ENCODE measurements around the gene PDE11A.

Gene PDE11A

DNA sequence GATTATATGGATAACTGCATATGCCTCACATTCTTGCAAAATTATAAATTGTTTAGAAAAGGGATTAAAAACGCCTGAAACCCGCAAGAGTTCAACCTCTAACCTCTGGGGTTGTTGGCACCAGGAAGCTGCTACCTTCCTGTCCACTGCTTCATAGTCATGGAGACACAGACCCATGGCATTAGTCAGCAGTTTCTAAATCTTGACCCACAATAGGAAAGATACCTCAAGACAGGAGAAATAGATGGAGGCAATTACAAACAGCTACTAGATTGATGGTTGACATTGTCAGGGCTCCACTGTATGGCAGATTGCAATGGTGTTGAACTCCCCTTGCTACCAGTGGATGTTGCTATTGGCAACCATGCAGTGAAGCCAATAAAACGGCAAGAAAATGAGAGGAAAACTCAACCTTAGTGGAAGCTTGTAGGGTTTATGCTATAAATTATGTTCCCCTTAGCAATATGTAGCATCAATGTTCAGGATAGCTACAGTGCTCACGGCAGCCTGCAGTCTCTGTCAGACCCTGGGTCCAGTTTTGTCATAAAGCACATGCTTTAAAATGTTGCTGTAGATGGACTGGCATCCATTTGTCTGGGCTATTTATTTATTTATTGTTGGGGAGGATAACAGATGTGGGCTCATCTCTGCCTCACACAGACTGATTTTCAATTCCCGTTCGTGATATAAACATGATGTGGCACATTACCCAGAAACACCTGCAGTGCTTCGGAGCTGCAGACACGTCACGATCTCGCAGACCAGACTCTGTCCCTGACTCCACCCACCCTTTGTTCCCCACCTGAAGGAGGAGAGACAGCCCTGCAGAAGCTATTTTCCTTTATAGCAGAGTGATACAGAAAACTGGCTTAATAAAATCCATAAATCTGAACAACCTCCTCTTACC, 446.6 kb downstream of the PDE11A start:
- H3K9me3 ChIP-seq (ENCODE audit: low read length) = no peaks in the 10 kb centered on the region
- no peak overlapping the region for H3K4me3 ChIP-seq (ENCODE audit: low read depth in 1 of 2, low read length in 2 of 2)
- no peak overlapping the region for H3K27ac ChIP-seq (ENCODE audit: low read depth, low read length)
- H3K27me3 ChIP-seq (ENCODE audit: control insufficient read depth in 1 of 2, insufficient read depth in 2 of 2, low read length in 2 of 2) = no peaks in the 10 kb centered on the region
- no peak overlapping the region for H3K9ac ChIP-seq (ENCODE audit: low read length)
- no peaks in the 10 kb centered on the region for H3K4me1 ChIP-seq (ENCODE audit: insufficient read depth, low read length)
- H3K36me3 ChIP-seq (ENCODE audit: insufficient read depth, low read length) = no peaks in the 10 kb centered on the region

GRCh38 chr2:177622521-177622920, 450.1 kb downstream of the PDE11A start:
- Histone ChIP-seq H3K27ac (ENCODE audit: low read depth, low read length) (no peak overlapping the region), H3K36me3 (ENCODE audit: insufficient read depth, low read length) (no peaks in the 10 kb centered on the region), H3K9ac (ENCODE audit: low read length) (no peak overlapping the region)

GRCh38 chr2:177619986-177620385, 452.6 kb downstream of the PDE11A start:
- no peaks in the 10 kb centered on the region for H3K27me3 ChIP-seq (ENCODE audit: control insufficient read depth in 1 of 2, insufficient read depth in 2 of 2, low read length in 2 of 2)
- no peak overlapping the region for H3K27ac ChIP-seq (ENCODE audit: low read depth, low read length)
- no peaks in the 10 kb centered on the region for H3K36me3 ChIP-seq (ENCODE audit: insufficient read depth, low read length)
- peaks cover 12% of the 10 kb centered on the region for H3K4me1 ChIP-seq (ENCODE audit: insufficient read depth, low read length)
- H3K4me3 ChIP-seq (ENCODE audit: low read depth in 1 of 2, low read length in 2 of 2) = no peak overlapping the region
- no peak overlapping the region for H3K9ac ChIP-seq (ENCODE audit: low read length)
- H3K9me3 ChIP-seq (ENCODE audit: low read length) = no peaks in the 10 kb centered on the region

More at GRCh38 chr2:177622521-177622920, 450.1 kb downstream of the PDE11A start:
- Histone ChIP-seq H3K9me3 (ENCODE audit: low read length) (no peaks in the 10 kb centered on the region), H3K4me1 (ENCODE audit: insufficient read depth, low read length) (peaks cover 7% of the 10 kb centered on the region), H3K4me3 (ENCODE audit: low read depth in 1 of 2, low read length in 2 of 2) (no peak overlapping the region), H3K27me3 (ENCODE audit: control insufficient read depth in 1 of 2, insufficient read depth in 2 of 2, low read length in 2 of 2) (no peaks in the 10 kb centered on the region)

DNA sequence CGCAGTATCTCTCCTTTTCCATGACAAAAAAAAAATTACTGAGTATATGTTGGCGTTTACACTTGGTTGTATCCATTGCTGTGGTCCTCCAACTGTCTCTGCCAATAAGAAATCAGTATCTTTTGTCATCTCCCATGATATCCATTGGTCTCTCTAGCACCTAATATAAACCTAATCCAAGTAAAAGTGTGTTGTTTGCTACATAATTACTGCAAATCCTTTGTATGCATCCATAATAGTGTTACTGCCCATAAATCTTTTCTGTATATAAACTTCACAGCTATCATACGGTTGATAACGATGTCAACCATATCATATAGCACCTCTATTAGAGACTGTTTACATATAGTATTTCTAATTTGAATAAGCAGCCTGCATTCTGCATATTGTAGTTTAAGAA, 453.1 kb downstream of the PDE11A start:
- Histone ChIP-seq H3K4me3 (ENCODE audit: low read depth in 1 of 2, low read length in 2 of 2) (peak overlapping the region in 1 of 2 donors; percentile 87), H3K27me3 (ENCODE audit: control insufficient read depth in 1 of 2, insufficient read depth in 2 of 2, low read length in 2 of 2) (no peaks in the 10 kb centered on the region), H3K9me3 (ENCODE audit: low read length) (no peaks in the 10 kb centered on the region), H3K27ac (ENCODE audit: low read depth, low read length) (no peak overlapping the region), H3K4me1 (ENCODE audit: insufficient read depth, low read length) (peaks cover 12% of the 10 kb centered on the region), H3K9ac (ENCODE audit: low read length) (peak overlapping the region; percentile 32), H3K36me3 (ENCODE audit: insufficient read depth, low read length) (no peaks in the 10 kb centered on the region)

DNA sequence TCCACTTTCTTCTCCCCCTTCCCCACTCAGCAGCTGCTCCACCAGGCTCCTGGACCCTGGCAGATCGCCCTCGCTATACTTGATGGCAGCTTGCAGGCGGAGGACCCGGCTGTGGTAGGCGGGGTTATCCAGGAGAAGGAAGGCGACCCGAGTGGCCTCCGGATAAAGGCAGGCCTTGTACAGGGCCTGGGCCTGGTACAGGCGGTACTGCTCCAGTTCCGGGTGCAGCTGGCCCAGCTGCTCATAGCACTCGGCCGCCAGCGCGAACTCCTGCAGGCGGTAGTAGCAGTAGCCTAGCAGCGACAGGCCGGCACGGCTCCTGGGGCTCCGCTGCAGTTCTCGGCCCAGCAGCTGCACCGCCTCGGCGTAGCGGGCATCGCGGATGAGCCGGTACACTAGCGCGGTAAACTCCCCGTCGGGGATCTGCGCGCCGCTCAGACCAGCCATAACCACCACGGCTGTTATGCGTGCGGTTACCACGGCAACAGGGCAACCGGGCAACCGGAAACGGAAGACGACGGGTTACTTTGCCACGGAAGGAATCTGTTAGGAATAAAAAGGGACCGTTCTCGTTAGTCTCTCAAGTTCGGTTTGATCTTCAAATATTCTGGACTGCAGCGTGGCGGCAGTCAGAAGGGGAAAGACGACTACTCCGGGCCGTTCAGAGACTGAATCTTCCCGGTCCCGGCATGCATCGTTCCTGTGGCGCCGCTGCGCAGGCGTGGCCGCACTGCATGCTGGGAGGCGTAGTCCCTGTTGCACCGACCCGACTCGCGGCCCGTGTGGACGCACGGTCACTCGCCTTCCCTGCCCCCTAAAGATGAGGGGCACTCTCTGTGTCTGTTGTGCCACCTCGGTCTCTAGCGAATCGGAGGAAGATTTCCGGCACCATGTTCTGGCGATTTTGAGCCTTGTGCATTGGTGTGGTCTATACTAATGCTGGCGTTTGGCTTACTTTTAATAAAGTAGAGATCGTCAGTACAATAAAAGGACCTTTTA, 454.0 kb downstream of the PDE11A start:
- H3K27ac ChIP-seq (ENCODE audit: low read depth, low read length) = peak overlapping the region; percentile 99
- H3K4me1 ChIP-seq (ENCODE audit: insufficient read depth, low read length) = peaks cover 12% of the 10 kb centered on the region
- H3K27me3 ChIP-seq (ENCODE audit: control insufficient read depth in 1 of 2, insufficient read depth in 2 of 2, low read length in 2 of 2) = no peaks in the 10 kb centered on the region
- H3K9me3 ChIP-seq (ENCODE audit: low read length) = no peaks in the 10 kb centered on the region
- H3K4me3 ChIP-seq (ENCODE audit: low read depth in 1 of 2, low read length in 2 of 2) = peak overlapping the region; percentile 87
- H3K36me3 ChIP-seq (ENCODE audit: insufficient read depth, low read length) = no peaks in the 10 kb centered on the region
- peak overlapping the region; percentile 32 for H3K9ac ChIP-seq (ENCODE audit: low read length)

- Histone ChIP-seq H3K4me3 (ENCODE audit: low read depth in 1 of 2, low read length in 2 of 2) (peak overlapping the region; percentile 87), H3K27ac (ENCODE audit: low read depth, low read length) (no peak overlapping the region), H3K9me3 (ENCODE audit: low read length) (no peaks in the 10 kb centered on the region), H3K27me3 (ENCODE audit: control insufficient read depth in 1 of 2, insufficient read depth in 2 of 2, low read length in 2 of 2) (no peaks in the 10 kb centered on the region), H3K9ac (ENCODE audit: low read length) (no peak overlapping the region), H3K36me3 (ENCODE audit: insufficient read depth, low read length) (no peaks in the 10 kb centered on the region), H3K4me1 (ENCODE audit: insufficient read depth, low read length) (peaks cover 12% of the 10 kb centered on the region)
These were observed 454.7 kb downstream of the PDE11A start for GRCh38 chr2:177617849-177618248.

GRCh38 chr2:177616731-177617130, 455.8 kb downstream of the PDE11A start:
- Histone ChIP-seq H3K9me3 (ENCODE audit: low read length) (no peaks in the 10 kb centered on the region), H3K4me1 (ENCODE audit: insufficient read depth, low read length) (peaks cover 12% of the 10 kb centered on the region), H3K27me3 (ENCODE audit: control insufficient read depth in 1 of 2, insufficient read depth in 2 of 2, low read length in 2 of 2) (no peaks in the 10 kb centered on the region), H3K9ac (ENCODE audit: low read length) (no peak overlapping the region), H3K4me3 (ENCODE audit: low read depth in 1 of 2, low read length in 2 of 2) (no peak overlapping the region), H3K27ac (ENCODE audit: low read depth, low read length) (no peak overlapping the region), H3K36me3 (ENCODE audit: insufficient read depth, low read length) (no peaks in the 10 kb centered on the region)

DNA sequence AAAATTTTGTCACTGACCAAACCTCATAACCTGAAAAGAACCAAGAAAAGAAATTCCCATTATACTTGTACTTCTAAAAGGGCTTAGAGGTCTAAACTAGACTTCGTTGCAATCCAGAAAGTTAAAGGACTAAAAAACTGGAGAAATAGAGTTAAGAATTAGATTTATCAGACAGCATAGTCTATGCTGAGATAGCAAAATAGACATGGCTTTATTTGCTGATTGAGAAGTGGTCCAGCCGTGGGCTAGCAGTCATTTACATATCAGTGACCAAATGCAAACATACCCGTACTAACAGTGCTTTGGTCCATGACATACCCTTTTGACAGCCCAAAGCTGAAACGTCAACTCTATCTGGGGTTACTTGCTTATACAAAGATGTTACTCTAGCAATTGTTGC, 456.5 kb downstream of the PDE11A start:
- H3K4me1 ChIP-seq (ENCODE audit: insufficient read depth, low read length) = peaks cover 12% of the 10 kb centered on the region
- no peaks in the 10 kb centered on the region for H3K36me3 ChIP-seq (ENCODE audit: insufficient read depth, low read length)
- no peaks in the 10 kb centered on the region for H3K27me3 ChIP-seq (ENCODE audit: control insufficient read depth in 1 of 2, insufficient read depth in 2 of 2, low read length in 2 of 2)
- no peak overlapping the region for H3K27ac ChIP-seq (ENCODE audit: low read depth, low read length)
- H3K4me3 ChIP-seq (ENCODE audit: low read depth in 1 of 2, low read length in 2 of 2) = no peak overlapping the region
- H3K9ac ChIP-seq (ENCODE audit: low read length) = no peak overlapping the region
- no peaks in the 10 kb centered on the region for H3K9me3 ChIP-seq (ENCODE audit: low read length)

GRCh38 chr2:177612659-177613058, 459.9 kb downstream of the PDE11A start:
- Histone ChIP-seq H3K27ac (ENCODE audit: low read depth, low read length) (no peak overlapping the region), H3K4me3 (ENCODE audit: low read depth in 1 of 2, low read length in 2 of 2) (no peak overlapping the region), H3K27me3 (ENCODE audit: control insufficient read depth in 1 of 2, insufficient read depth in 2 of 2, low read length in 2 of 2) (no peaks in the 10 kb centered on the region), H3K9ac (ENCODE audit: low read length) (no peak overlapping the region), H3K36me3 (ENCODE audit: insufficient read depth, low read length) (no peaks in the 10 kb centered on the region), H3K9me3 (ENCODE audit: low read length) (no peaks in the 10 kb centered on the region), H3K4me1 (ENCODE audit: insufficient read depth, low read length) (peaks cover 6% of the 10 kb centered on the region)

- Histone ChIP-seq H3K9me3 (ENCODE audit: low read length) (no peaks in the 10 kb centered on the region), H3K27ac (ENCODE audit: low read depth, low read length) (no peak overlapping the region), H3K4me3 (ENCODE audit: low read depth in 1 of 2, low read length in 2 of 2) (no peak overlapping the region), H3K27me3 (ENCODE audit: control insufficient read depth in 1 of 2, insufficient read depth in 2 of 2, low read length in 2 of 2) (no peaks in the 10 kb centered on the region), H3K4me1 (ENCODE audit: insufficient read depth, low read length) (peaks cover 4% of the 10 kb centered on the region), H3K9ac (ENCODE audit: low read length) (no peak overlapping the region), H3K36me3 (ENCODE audit: insufficient read depth, low read length) (no peaks in the 10 kb centered on the region)
These were observed 461.2 kb downstream of the PDE11A start for GRCh38 chr2:177611310-177611886.

GRCh38 chr2:177610813-177611212, 461.8 kb downstream of the PDE11A start:
- no peaks in the 10 kb centered on the region for H3K9me3 ChIP-seq (ENCODE audit: low read length)
- no peak overlapping the region for H3K9ac ChIP-seq (ENCODE audit: low read length)
- no peaks in the 10 kb centered on the region for H3K36me3 ChIP-seq (ENCODE audit: insufficient read depth, low read length)
- no peaks in the 10 kb centered on the region for H3K4me1 ChIP-seq (ENCODE audit: insufficient read depth, low read length)
- H3K27me3 ChIP-seq (ENCODE audit: control insufficient read depth in 1 of 2, insufficient read depth in 2 of 2, low read length in 2 of 2) = no peaks in the 10 kb centered on the region
- H3K4me3 ChIP-seq (ENCODE audit: low read depth in 1 of 2, low read length in 2 of 2) = no peak overlapping the region
- no peak overlapping the region for H3K27ac ChIP-seq (ENCODE audit: low read depth, low read length)

Measured in muscle layer of colon (tissue), 2 donors.